SK-N-SH (cell line): ENCODE data around the gene UBE3B. TPM values are rescaled to one million over a fixed set of nuclear protein-coding genes. Genes with fewer than 3 reads are reported as not detected.

Experiments
- CTCF ChIA-PET: fragments of 300-600, 350-600 bp; formaldehyde crosslinking; extraction: SDS; loops from one replicate; lab custom pipeline; 2021; lab: Yijun Ruan, JAX
- POLR2A ChIA-PET: fragments of 350-600 bp; sonication (Branson Sonifier 250); formaldehyde crosslinking; extraction: SDS; loops from one replicate; lab custom pipeline; 2020; ENCODE audit warnings: antibody characterized with exemption, inconsistent platforms; lab: Yijun Ruan, JAX
- DNase-seq: peaks from one replicate; pipeline ENCODE4 v3.0.0; 2012
- H2AFZ ChIP-seq: fragments of 200-600 bp; sonication (generic); 2 replicates; pipeline ENCODE4 v1.8.1; 2016; ENCODE audit warnings: antibody characterized with exemption, mild to moderate bottlenecking, low read depth
- H3F3A ChIP-seq: fragments of 200-600 bp; sonication (generic); replicated peaks from 2 replicates; pipeline ENCODE3; 2016; ENCODE audit warnings: antibody characterized with exemption, mild to moderate bottlenecking; ENCODE audit not compliant: insufficient read depth
- H3K27ac ChIP-seq, 2 experiments: fragments of 200-500 bp in 1 of 2; fragments of 200-600 bp in 1 of 2; sonication (Bioruptor generic) in 1 of 2; sonication (generic), shearing (Covaris generic) in 1 of 2; 2 replicates each; pipeline versions ENCODE4 v1.5.1 to v1.6.1; 2014 to 2016; ENCODE audit warnings: low read depth in 2 of 2, inconsistent platforms in 1 of 2, low read length in 1 of 2, mild to moderate bottlenecking in 1 of 2, mixed read lengths in 1 of 2
- H3K27me3 ChIP-seq: fragments of 200-600 bp; sonication (generic), shearing (Covaris generic); 2 replicates; pipeline ENCODE4 v1.6.1; 2016; ENCODE audit warnings: mixed run types; ENCODE audit not compliant: insufficient read depth
- H3K36me3 ChIP-seq, 2 experiments: fragments of 200-500 bp in 1 of 2; fragments of 200-600 bp in 1 of 2; sonication (Bioruptor generic) in 1 of 2; sonication (generic) in 1 of 2; replicated peaks in 1 of 2; 2 replicates each; pipeline versions ENCODE3 to v1.5.1; 2014 to 2016; ENCODE audit warnings: low read length in 1 of 2, mild to moderate bottlenecking in 1 of 2; ENCODE audit not compliant: insufficient read depth in 2 of 2, control insufficient read depth in 1 of 2
- H3K4me1 ChIP-seq, 2 experiments: fragments of 200-500 bp in 1 of 2; fragments of 200-600 bp in 1 of 2; sonication (Bioruptor generic) in 1 of 2; sonication (generic), shearing (Covaris generic) in 1 of 2; 2 replicates each; pipeline versions ENCODE4 v1.5.1 to v1.6.1; 2014 to 2016; ENCODE audit warnings: low read depth in 1 of 2, low read length in 1 of 2, mixed run types in 1 of 2; ENCODE audit not compliant: insufficient read depth in 2 of 2, control insufficient read depth in 1 of 2
- H3K4me2 ChIP-seq: fragments of 200-600 bp; sonication (generic), shearing (Covaris generic); 2 replicates; pipeline ENCODE4 v1.6.1; 2017; ENCODE audit warnings: mixed run types
- H3K4me3 ChIP-seq, 2 experiments: fragments of 200-500 bp in 1 of 2; fragments of 200-600 bp in 1 of 2; sonication (Bioruptor generic) in 1 of 2; sonication (generic), shearing (Covaris generic) in 1 of 2; 2 replicates each; pipeline versions ENCODE4 v1.5.1 to v1.8.1; 2014 to 2016; ENCODE audit warnings: low read depth in 2 of 2, inconsistent platforms in 1 of 2, low read length in 1 of 2, mild to moderate bottlenecking in 1 of 2, mixed read lengths in 1 of 2, moderate library complexity in 1 of 2
- H3K79me2 ChIP-seq: fragments of 200-600 bp; sonication (generic); 2 replicates; pipeline ENCODE4 v1.8.1; 2017; ENCODE audit warnings: mild to moderate bottlenecking; ENCODE audit not compliant: insufficient read depth
- H3K9ac ChIP-seq: fragments of 200-600 bp; sonication (generic); 2 replicates; pipeline ENCODE4 v1.6.1; 2017; ENCODE audit warnings: mixed run types
- H3K9me2 ChIP-seq: fragments of 200-600 bp; sonication (generic); 2 replicates; pipeline ENCODE4 v1.6.1; 2017; ENCODE audit warnings: mixed run types
- H3K9me3 ChIP-seq: fragments of 200-600 bp; sonication (generic); 2 replicates; pipeline ENCODE4 v1.6.1; 2017; ENCODE audit warnings: mixed run types, mild to moderate bottlenecking, moderate library complexity
- H4K20me1 ChIP-seq: fragments of 200-600 bp; sonication (generic); 2 replicates; pipeline ENCODE4 v1.6.1; 2017; ENCODE audit warnings: mild to moderate bottlenecking, mixed run types; ENCODE audit not compliant: insufficient read depth
- CHD2 ChIP-seq: fragments of 150-350 bp; IDR thresholded peaks from 2 replicates; pipeline ENCODE4 v1.6.1; 2018; ENCODE audit warnings: low read length; ENCODE audit not compliant: partially characterized antibody
- EP300 ChIP-seq, 2 experiments: IDR thresholded peaks; 2 replicates each; pipeline versions ENCODE4 v1.4.0 to v1.6.1; 2012; ENCODE audit warnings: borderline replicate concordance in 1 of 2, low read depth in 1 of 2, low read length in 1 of 2
- JUND ChIP-seq: IDR thresholded peaks from 2 replicates; pipeline ENCODE4 v1.4.0; 2012
- MXI1 ChIP-seq: IDR thresholded peaks from 2 replicates; pipeline ENCODE4 v1.6.1; 2012; ENCODE audit warnings: mild to moderate bottlenecking, low read depth, low read length, improper control_type of control experiment
- RFX5 ChIP-seq: IDR thresholded peaks from 2 replicates; pipeline ENCODE4 v1.6.1; 2012; ENCODE audit warnings: mild to moderate bottlenecking, improper control_type of control experiment, low read length
- WGBS: methylation state at CpG from one replicate; pipeline ENCODE4 v1.1.6; 2017; ENCODE audit warnings: low lambda C conversion rate; 5-methylcytosine and 5-hydroxymethylcytosine counted together
- polyA plus RNA-seq, 3 experiments: library from polyadenylated mRNA; depleted of rRNA; stranded (reverse); fragments of >200 nt; gene quantifications; 2 replicates each; pipeline ENCODE4 v1.2.3, GENCODE V29; 2012
- TF ChIP-seq, protein P1 (sequence below): IDR thresholded peaks from 2 replicates; pipeline ENCODE4 v1.6.1; 2012; ENCODE audit warnings: mild to moderate bottlenecking, low read depth, low read length, moderate library complexity

UBE3B gene
- polyA plus RNA-seq, 1 of the 3 experiments (the other 2 are of a cell fraction) = 28.6 TPM

DNA sequence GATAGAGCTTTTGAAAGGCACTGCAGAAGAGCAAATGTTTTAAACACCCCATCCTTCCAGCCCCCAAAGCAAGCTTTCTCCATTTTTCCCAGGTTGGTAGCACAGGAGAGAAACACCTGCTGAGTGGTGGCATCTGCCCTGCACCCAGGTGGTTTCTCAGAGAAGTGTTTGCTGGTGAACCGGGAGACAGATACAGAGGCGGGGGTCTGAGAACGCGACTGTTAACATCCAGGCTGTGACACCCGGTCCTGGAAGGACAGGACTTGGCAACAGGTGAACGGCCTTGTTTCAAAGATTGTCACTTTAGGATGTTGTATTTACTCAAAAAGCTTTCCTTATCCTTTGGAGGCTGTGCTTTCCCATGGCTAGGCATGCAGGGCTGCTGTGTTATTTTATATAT is 77.3 kb downstream of the UBE3B start:
- Histone ChIP-seq H3K79me2 (no peaks in the 10 kb centered on the region), H3K36me3 (no peaks in the 10 kb centered on the region), H3K4me3 (no peak overlapping the region), H3K9ac (no peak overlapping the region), H3F3A (no peaks in the 10 kb centered on the region), H3K9me3 (no peaks in the 10 kb centered on the region), H3K27me3 (no peaks in the 10 kb centered on the region), H3K4me1 (peaks cover 0 to 26% of the 10 kb centered on the region in 2 experiments; a peak in 1 of 4 replicates), H3K4me2 (no peak overlapping the region), H2AFZ (no peak overlapping the region), H3K27ac (no peak overlapping the region), H3K9me2 (no peaks in the 10 kb centered on the region), H4K20me1 (no peaks in the 10 kb centered on the region)
- POLR2A ChIA-PET = interaction anchor here (1.3 kb wide), 1 partner anchor 14 kb away, joined by 3 read pairs; no protein-coding TSS in a partner anchor
- CTCF ChIA-PET = interaction anchor here (0.6 to 3.4 kb wide), 6 partner anchors 12 to 299 kb away, joined by 3 to 11 read pairs (median 3); no protein-coding TSS in a partner anchor
- WGBS = 83% methylated on average over 6 of the region's 6 CpGs
- TF ChIP-seq MXI1 (0 out of 2 replicates have a peak, but pooled peaks have one; percentile 6), EP300 (IDR thresholded peaks at IDR 0.05; ENCODE audit: borderline replicate concordance in 1 of 2, low read depth in 1 of 2, low read length in 1 of 2) (no peak), RFX5 (no peak)
- DNase-seq = no peak

DNA sequence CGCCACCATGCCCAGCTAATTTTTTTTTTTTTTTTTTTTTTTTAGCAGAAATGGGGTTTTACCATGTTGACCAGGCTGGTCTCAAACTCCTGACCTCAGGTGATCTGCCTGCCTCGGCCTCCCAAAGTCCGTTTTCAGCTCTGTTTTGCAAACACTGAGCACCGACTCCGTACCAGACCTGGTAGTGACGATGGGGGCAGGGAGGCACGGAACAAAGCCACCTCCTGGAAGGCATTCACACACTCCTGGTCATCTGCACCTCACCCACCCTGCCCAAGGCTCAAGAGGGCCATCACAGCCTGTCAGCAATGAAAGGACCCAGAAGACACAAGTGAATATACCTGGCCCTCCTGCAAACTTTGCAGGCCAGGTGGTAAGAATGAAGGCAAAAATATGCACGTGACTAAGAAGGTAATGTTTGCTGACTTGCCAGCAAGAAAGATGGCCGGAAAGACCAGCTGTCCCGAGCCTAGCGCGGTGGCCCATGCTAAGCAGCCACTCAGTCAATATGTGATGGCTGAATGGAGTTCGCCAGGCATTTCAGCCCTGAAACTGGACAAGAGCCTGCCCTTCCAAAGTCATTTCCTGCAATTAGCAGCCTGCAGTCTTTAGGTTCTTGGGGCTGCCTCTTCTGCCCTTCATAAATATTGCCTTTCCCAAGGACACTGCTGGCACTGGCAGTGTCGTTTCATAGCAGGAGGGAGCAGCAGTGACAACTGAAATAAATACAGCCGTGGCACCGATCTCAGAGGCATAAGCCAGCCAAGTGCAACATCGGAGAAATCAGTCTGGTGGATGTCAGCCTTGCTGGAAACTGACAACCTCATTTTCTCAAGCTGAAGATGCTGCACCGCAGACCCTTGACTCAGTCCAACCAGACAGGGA is 78.2 kb downstream of the UBE3B start:
- 72% methylated on average over 17 of the region's 18 CpGs for WGBS
- no peak overlapping the region for H3K9ac ChIP-seq
- no peak for TF ChIP-seq JUND
- no peak for TF ChIP-seq CHD2
- TF ChIP-seq, protein P1, sequence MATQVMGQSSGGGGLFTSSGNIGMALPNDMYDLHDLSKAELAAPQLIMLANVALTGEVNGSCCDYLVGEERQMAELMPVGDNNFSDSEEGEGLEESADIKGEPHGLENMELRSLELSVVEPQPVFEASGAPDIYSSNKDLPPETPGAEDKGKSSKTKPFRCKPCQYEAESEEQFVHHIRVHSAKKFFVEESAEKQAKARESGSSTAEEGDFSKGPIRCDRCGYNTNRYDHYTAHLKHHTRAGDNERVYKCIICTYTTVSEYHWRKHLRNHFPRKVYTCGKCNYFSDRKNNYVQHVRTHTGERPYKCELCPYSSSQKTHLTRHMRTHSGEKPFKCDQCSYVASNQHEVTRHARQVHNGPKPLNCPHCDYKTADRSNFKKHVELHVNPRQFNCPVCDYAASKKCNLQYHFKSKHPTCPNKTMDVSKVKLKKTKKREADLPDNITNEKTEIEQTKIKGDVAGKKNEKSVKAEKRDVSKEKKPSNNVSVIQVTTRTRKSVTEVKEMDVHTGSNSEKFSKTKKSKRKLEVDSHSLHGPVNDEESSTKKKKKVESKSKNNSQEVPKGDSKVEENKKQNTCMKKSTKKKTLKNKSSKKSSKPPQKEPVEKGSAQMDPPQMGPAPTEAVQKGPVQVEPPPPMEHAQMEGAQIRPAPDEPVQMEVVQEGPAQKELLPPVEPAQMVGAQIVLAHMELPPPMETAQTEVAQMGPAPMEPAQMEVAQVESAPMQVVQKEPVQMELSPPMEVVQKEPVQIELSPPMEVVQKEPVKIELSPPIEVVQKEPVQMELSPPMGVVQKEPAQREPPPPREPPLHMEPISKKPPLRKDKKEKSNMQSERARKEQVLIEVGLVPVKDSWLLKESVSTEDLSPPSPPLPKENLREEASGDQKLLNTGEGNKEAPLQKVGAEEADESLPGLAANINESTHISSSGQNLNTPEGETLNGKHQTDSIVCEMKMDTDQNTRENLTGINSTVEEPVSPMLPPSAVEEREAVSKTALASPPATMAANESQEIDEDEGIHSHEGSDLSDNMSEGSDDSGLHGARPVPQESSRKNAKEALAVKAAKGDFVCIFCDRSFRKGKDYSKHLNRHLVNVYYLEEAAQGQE = no peak
- TF ChIP-seq, all 33 proteins: peak for 0
- no peak overlapping the region for H3K4me3 ChIP-seq
- H3K36me3 ChIP-seq = no peaks in the 10 kb centered on the region
- no peaks in the 10 kb centered on the region for H4K20me1 ChIP-seq
- no peaks in the 10 kb centered on the region for H3K9me2 ChIP-seq
- no peak overlapping the region for H2AFZ ChIP-seq
- no peaks in the 10 kb centered on the region for H3F3A ChIP-seq
- no peak for DNase-seq
- no peaks in the 10 kb centered on the region for H3K27me3 ChIP-seq
- ChIA-PET CTCF (interaction anchor here (0.6 to 3.4 kb wide), 9 partner anchors 9 to 298 kb away, joined by 3 to 11 read pairs (median 4); no protein-coding TSS in a partner anchor), POLR2A (interaction anchor here (0.6 kb wide), 1 partner anchor 41 kb away, joined by 3 read pairs; no protein-coding TSS in a partner anchor)
- peaks cover 0 to 29% of the 10 kb centered on the region in 2 experiments; a peak in 1 of 4 replicates for H3K4me1 ChIP-seq
- no peak overlapping the region for H3K27ac ChIP-seq
- no peaks in the 10 kb centered on the region for H3K9me3 ChIP-seq
- H3K79me2 ChIP-seq = no peaks in the 10 kb centered on the region
- H3K4me2 ChIP-seq = no peak overlapping the region
